ENCODE measurements around the gene SLC39A9. TPM values are rescaled to one million over a fixed set of nuclear protein-coding genes. Genes with fewer than 3 reads are reported as not detected.

The SLC39A9 gene
- polyA plus RNA-seq, 2 donors = 18.1 to 19.4 TPM

GRCh38 chr14:69499436-69499835, 100.9 kb downstream of the SLC39A9 start:
- Histone ChIP-seq H3K4me3 (ENCODE audit: low read depth in 1 of 2, low read length in 2 of 2) (no peak overlapping the region), H3K27me3 (ENCODE audit: control insufficient read depth in 1 of 2, insufficient read depth in 2 of 2, low read length in 2 of 2) (no peaks in the 10 kb centered on the region), H3K36me3 (ENCODE audit: control insufficient read depth in 2 of 2, insufficient read depth in 2 of 2, low read length in 1 of 2) (no peaks in the 10 kb centered on the region), H3K4me1 (ENCODE audit: control insufficient read depth in 2 of 2, insufficient read depth in 2 of 2, low read length in 1 of 2) (peaks cover 4 to 8% of the 10 kb centered on the region in 2 donors), H3K27ac (ENCODE audit: low read depth in 2 of 2, low read length in 1 of 2) (no peak overlapping the region), H3K9me3 (ENCODE audit: control insufficient read depth in 2 of 2, insufficient read depth in 1 of 2, low read depth in 1 of 2, low read length in 1 of 2) (no peaks in the 10 kb centered on the region)
- WGBS, 2 donors = 89 to 94% methylated on average over 5 of the region's 5 CpGs

- Histone ChIP-seq H3K27ac (ENCODE audit: low read depth in 2 of 2, low read length in 1 of 2) (no peak overlapping the region), H3K4me1 (ENCODE audit: control insufficient read depth in 2 of 2, insufficient read depth in 2 of 2, low read length in 1 of 2) (peaks cover 4 to 8% of the 10 kb centered on the region in 2 donors), H3K36me3 (ENCODE audit: control insufficient read depth in 2 of 2, insufficient read depth in 2 of 2, low read length in 1 of 2) (no peaks in the 10 kb centered on the region), H3K27me3 (ENCODE audit: control insufficient read depth in 1 of 2, insufficient read depth in 2 of 2, low read length in 2 of 2) (no peaks in the 10 kb centered on the region), H3K4me3 (ENCODE audit: low read depth in 1 of 2, low read length in 2 of 2) (no peak overlapping the region), H3K9me3 (ENCODE audit: control insufficient read depth in 2 of 2, insufficient read depth in 1 of 2, low read depth in 1 of 2, low read length in 1 of 2) (no peaks in the 10 kb centered on the region)
- 90 to 91% methylated on average over 5 of the region's 5 CpGs for WGBS, 2 donors
Observed at GRCh38 chr14:69500096-69500495, 101.6 kb downstream of the SLC39A9 start.

GRCh38 chr14:69500736-69501135, 102.2 kb downstream of the SLC39A9 start:
- Histone ChIP-seq H3K4me1 (ENCODE audit: control insufficient read depth in 2 of 2, insufficient read depth in 2 of 2, low read length in 1 of 2) (peaks cover 4 to 8% of the 10 kb centered on the region in 2 donors), H3K9me3 (ENCODE audit: control insufficient read depth in 2 of 2, insufficient read depth in 1 of 2, low read depth in 1 of 2, low read length in 1 of 2) (no peaks in the 10 kb centered on the region), H3K27me3 (ENCODE audit: control insufficient read depth in 1 of 2, insufficient read depth in 2 of 2, low read length in 2 of 2) (no peaks in the 10 kb centered on the region), H3K27ac (ENCODE audit: low read depth in 2 of 2, low read length in 1 of 2) (no peak overlapping the region), H3K4me3 (ENCODE audit: low read depth in 1 of 2, low read length in 2 of 2) (no peak overlapping the region), H3K36me3 (ENCODE audit: control insufficient read depth in 2 of 2, insufficient read depth in 2 of 2, low read length in 1 of 2) (no peaks in the 10 kb centered on the region)
- WGBS, 2 donors = 90 to 96% methylated on average over 4 of the region's 4 CpGs

- no peaks in the 10 kb centered on the region for H3K27me3 ChIP-seq (ENCODE audit: control insufficient read depth in 1 of 2, insufficient read depth in 2 of 2, low read length in 2 of 2)
- no peak overlapping the region for H3K4me3 ChIP-seq (ENCODE audit: low read depth in 1 of 2, low read length in 2 of 2)
- no peak overlapping the region for H3K27ac ChIP-seq (ENCODE audit: low read depth in 2 of 2, low read length in 1 of 2)
- 47 to 54% methylated on average over 4 of the region's 4 CpGs for WGBS, 2 donors
- peaks cover 4 to 8% of the 10 kb centered on the region in 2 donors for H3K4me1 ChIP-seq (ENCODE audit: control insufficient read depth in 2 of 2, insufficient read depth in 2 of 2, low read length in 1 of 2)
- H3K36me3 ChIP-seq (ENCODE audit: control insufficient read depth in 2 of 2, insufficient read depth in 2 of 2, low read length in 1 of 2) = no peaks in the 10 kb centered on the region
- no peaks in the 10 kb centered on the region for H3K9me3 ChIP-seq (ENCODE audit: control insufficient read depth in 2 of 2, insufficient read depth in 1 of 2, low read depth in 1 of 2, low read length in 1 of 2)
Observed at GRCh38 chr14:69501423-69501838, 102.9 kb downstream of the SLC39A9 start.

- no peak overlapping the region for H3K4me3 ChIP-seq (ENCODE audit: low read depth in 1 of 2, low read length in 2 of 2)
- H3K27ac ChIP-seq (ENCODE audit: low read depth in 2 of 2, low read length in 1 of 2) = no peak overlapping the region
- H3K9me3 ChIP-seq (ENCODE audit: control insufficient read depth in 2 of 2, insufficient read depth in 1 of 2, low read depth in 1 of 2, low read length in 1 of 2) = no peaks in the 10 kb centered on the region
- 97 to 100% methylated on average over 1 of the region's 1 CpG for WGBS, 2 donors
- H3K36me3 ChIP-seq (ENCODE audit: control insufficient read depth in 2 of 2, insufficient read depth in 2 of 2, low read length in 1 of 2) = no peaks in the 10 kb centered on the region
- no peaks in the 10 kb centered on the region for H3K27me3 ChIP-seq (ENCODE audit: control insufficient read depth in 1 of 2, insufficient read depth in 2 of 2, low read length in 2 of 2)
- peaks cover 4 to 8% of the 10 kb centered on the region in 2 donors for H3K4me1 ChIP-seq (ENCODE audit: control insufficient read depth in 2 of 2, insufficient read depth in 2 of 2, low read length in 1 of 2)
Observed at GRCh38 chr14:69504775-69505174, 106.3 kb downstream of the SLC39A9 start.

- no peaks in the 10 kb centered on the region for H3K9me3 ChIP-seq (ENCODE audit: control insufficient read depth in 2 of 2, insufficient read depth in 1 of 2, low read depth in 1 of 2, low read length in 1 of 2)
- H3K4me3 ChIP-seq (ENCODE audit: low read depth in 1 of 2, low read length in 2 of 2) = no peak overlapping the region
- 82 to 88% methylated on average over 8 of the region's 8 CpGs for WGBS, 2 donors
- H3K4me1 ChIP-seq (ENCODE audit: control insufficient read depth in 2 of 2, insufficient read depth in 2 of 2, low read length in 1 of 2) = peaks cover 4 to 8% of the 10 kb centered on the region in 2 donors
- no peaks in the 10 kb centered on the region for H3K27me3 ChIP-seq (ENCODE audit: control insufficient read depth in 1 of 2, insufficient read depth in 2 of 2, low read length in 2 of 2)
- no peak overlapping the region for H3K27ac ChIP-seq (ENCODE audit: low read depth in 2 of 2, low read length in 1 of 2)
- no peaks in the 10 kb centered on the region for H3K36me3 ChIP-seq (ENCODE audit: control insufficient read depth in 2 of 2, insufficient read depth in 2 of 2, low read length in 1 of 2)
Observed at GRCh38 chr14:69505338-69506240, 107.1 kb downstream of the SLC39A9 start.

GRCh38 chr14:69506241-69506595, 107.7 kb downstream of the SLC39A9 start:
- H3K27ac ChIP-seq (ENCODE audit: low read depth in 2 of 2, low read length in 1 of 2) = no peak overlapping the region
- WGBS, 2 donors = 52 to 72% methylated on average over 1 of the region's 1 CpG

More at GRCh38 chr14:69506241-69506595, 107.7 kb downstream of the SLC39A9 start:
- H3K36me3 ChIP-seq (ENCODE audit: control insufficient read depth in 2 of 2, insufficient read depth in 2 of 2, low read length in 1 of 2) = no peaks in the 10 kb centered on the region
- no peaks in the 10 kb centered on the region for H3K9me3 ChIP-seq (ENCODE audit: control insufficient read depth in 2 of 2, insufficient read depth in 1 of 2, low read depth in 1 of 2, low read length in 1 of 2)
- peaks cover 4 to 8% of the 10 kb centered on the region in 2 donors for H3K4me1 ChIP-seq (ENCODE audit: control insufficient read depth in 2 of 2, insufficient read depth in 2 of 2, low read length in 1 of 2)
- no peak overlapping the region for H3K4me3 ChIP-seq (ENCODE audit: low read depth in 1 of 2, low read length in 2 of 2)
- no peaks in the 10 kb centered on the region for H3K27me3 ChIP-seq (ENCODE audit: control insufficient read depth in 1 of 2, insufficient read depth in 2 of 2, low read length in 2 of 2)

Other genes starting within 250 kb of the SLC39A9 start
- gene DCAF5, start 245.6 kb upstream of the SLC39A9 start, polyA plus RNA-seq = 10 to 100 TPM; 21.8 to 26.9 TPM
- 10 to 100 TPM; 10.9 to 12.1 TPM for gene EXD2, start 207.2 kb upstream of the SLC39A9 start, polyA plus RNA-seq
- gene GALNT16, start 138.5 kb upstream of the SLC39A9 start, polyA plus RNA-seq = under 1 TPM; 0.36 to 0.39 TPM
- gene ERH, start 393 bp upstream of the SLC39A9 start, polyA plus RNA-seq = 100 to 1,000 TPM in 1 of 2 donors, 10 to 100 TPM in 1; 95.4 to 111 TPM
- gene PLEKHD1, start 86.0 kb downstream of the SLC39A9 start, polyA plus RNA-seq = under 1 TPM; 0.05 to 0.06 TPM
- under 1 TPM; 0.01 to 0.04 TPM for gene CCDC177, start 176.2 kb downstream of the SLC39A9 start, polyA plus RNA-seq
- 10 to 100 TPM; 16.2 to 30.3 TPM for gene SUSD6, start 212.9 kb downstream of the SLC39A9 start, polyA plus RNA-seq

Data from esophagus (tissue), 2 donors.